ENCODE results near the gene CADPS2. TPM values are rescaled to one million over a fixed set of nuclear protein-coding genes. Genes with fewer than 3 reads are reported as not detected.

Gene CADPS2
- total and polyA plus RNA-seq, 7 donors = 1.5 to 3.6 (median 2.1) TPM

DNA sequence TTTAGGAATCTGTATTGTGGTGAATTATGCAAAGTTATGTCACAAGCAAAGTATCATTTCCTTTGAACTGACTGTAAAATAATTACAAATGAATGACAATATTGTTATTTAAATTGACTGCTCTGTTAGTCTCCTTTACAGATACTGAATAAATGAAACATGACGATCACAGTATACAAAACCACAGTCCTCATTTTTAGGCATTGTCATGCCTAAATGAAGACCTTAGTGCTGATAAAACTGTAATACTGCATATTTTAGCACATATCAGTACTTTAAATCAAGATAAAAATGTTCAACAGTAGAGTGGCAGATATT lies 542.0 kb downstream of the CADPS2 start:
- H3K9me3 ChIP-seq = no peaks in the 10 kb centered on the region
- TF ChIP-seq, protein P1, sequence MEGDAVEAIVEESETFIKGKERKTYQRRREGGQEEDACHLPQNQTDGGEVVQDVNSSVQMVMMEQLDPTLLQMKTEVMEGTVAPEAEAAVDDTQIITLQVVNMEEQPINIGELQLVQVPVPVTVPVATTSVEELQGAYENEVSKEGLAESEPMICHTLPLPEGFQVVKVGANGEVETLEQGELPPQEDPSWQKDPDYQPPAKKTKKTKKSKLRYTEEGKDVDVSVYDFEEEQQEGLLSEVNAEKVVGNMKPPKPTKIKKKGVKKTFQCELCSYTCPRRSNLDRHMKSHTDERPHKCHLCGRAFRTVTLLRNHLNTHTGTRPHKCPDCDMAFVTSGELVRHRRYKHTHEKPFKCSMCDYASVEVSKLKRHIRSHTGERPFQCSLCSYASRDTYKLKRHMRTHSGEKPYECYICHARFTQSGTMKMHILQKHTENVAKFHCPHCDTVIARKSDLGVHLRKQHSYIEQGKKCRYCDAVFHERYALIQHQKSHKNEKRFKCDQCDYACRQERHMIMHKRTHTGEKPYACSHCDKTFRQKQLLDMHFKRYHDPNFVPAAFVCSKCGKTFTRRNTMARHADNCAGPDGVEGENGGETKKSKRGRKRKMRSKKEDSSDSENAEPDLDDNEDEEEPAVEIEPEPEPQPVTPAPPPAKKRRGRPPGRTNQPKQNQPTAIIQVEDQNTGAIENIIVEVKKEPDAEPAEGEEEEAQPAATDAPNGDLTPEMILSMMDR (IDR thresholded peaks at IDR 0.05) = no peak
- 79 to 90% (median 87%) methylated on average over 1 of the region's 1 CpG for WGBS, 3 donors
- DNase-seq = no peak
- no peaks in the 10 kb centered on the region for H3K27me3 ChIP-seq (ENCODE audit: insufficient read depth in 3 of 3, low read length in 2 of 3)
- intact Hi-C loops (cut with DNase I) = no loop called here
- no peak overlapping the region for H3K27ac ChIP-seq
- no peak for ATAC-seq
- no peaks in the 10 kb centered on the region for H3K36me3 ChIP-seq (ENCODE audit: insufficient read depth in 1 of 2, low read depth in 1 of 2)
- H3K4me3 ChIP-seq = no peak overlapping the region
- H3K4me1 ChIP-seq = no peaks in the 10 kb centered on the region

- intact Hi-C loops (cut with DNase I) = no loop called here
- Histone ChIP-seq H3K4me3 (no peak overlapping the region), H3K9me3 (no peaks in the 10 kb centered on the region), H3K36me3 (ENCODE audit: insufficient read depth in 1 of 2, low read depth in 1 of 2) (no peaks in the 10 kb centered on the region), H3K27ac (no peak overlapping the region), H3K4me1 (no peaks in the 10 kb centered on the region), H3K27me3 (ENCODE audit: insufficient read depth in 3 of 3, low read length in 2 of 3) (no peaks in the 10 kb centered on the region)
- TF ChIP-seq, protein P1 (IDR thresholded peaks at IDR 0.05) = no peak
- DNase-seq (no peak), ATAC-seq (no peak)
- WGBS, 3 donors = 57 to 67% (median 59%) methylated on average over 7 of the region's 7 CpGs
Measured at GRCh38 chr7:122343601-122344302, 542.5 kb downstream of the CADPS2 start.

DNA sequence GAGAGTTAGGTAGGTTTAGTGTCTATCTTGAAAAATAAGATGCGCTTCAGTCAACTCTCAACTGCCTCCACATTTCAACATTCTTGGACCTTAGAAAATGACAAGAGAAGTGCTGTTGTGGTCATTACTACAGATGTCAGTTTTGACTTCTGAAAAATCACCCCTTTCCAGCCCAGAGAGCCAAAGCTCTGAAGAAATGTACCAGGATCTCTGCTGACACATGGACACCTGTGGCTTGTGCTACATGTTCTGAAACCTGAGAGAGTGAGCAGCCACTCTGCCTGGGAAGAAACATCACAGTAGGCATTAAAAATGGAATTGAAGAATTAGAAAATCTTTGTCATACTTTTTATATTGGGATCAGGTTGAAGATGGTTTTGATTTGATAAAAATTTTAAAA lies 545.8 kb downstream of the CADPS2 start:
- 89 to 97% (median 97%) methylated on average over 1 of the region's 1 CpG for WGBS, 3 donors
- H3K27me3 ChIP-seq (ENCODE audit: insufficient read depth in 3 of 3, low read length in 2 of 3) = no peaks in the 10 kb centered on the region
- no peak overlapping the region for H3K27ac ChIP-seq
- no peaks in the 10 kb centered on the region for H3K9me3 ChIP-seq
- no peak overlapping the region for H3K4me3 ChIP-seq
- TF ChIP-seq, protein P1 (IDR thresholded peaks at IDR 0.05) = no peak
- no peaks in the 10 kb centered on the region for H3K4me1 ChIP-seq
- ATAC-seq = no peak
- no peak for DNase-seq
- H3K36me3 ChIP-seq (ENCODE audit: insufficient read depth in 1 of 2, low read depth in 1 of 2) = no peaks in the 10 kb centered on the region
- intact Hi-C loops (cut with DNase I) = no loop called here

DNA sequence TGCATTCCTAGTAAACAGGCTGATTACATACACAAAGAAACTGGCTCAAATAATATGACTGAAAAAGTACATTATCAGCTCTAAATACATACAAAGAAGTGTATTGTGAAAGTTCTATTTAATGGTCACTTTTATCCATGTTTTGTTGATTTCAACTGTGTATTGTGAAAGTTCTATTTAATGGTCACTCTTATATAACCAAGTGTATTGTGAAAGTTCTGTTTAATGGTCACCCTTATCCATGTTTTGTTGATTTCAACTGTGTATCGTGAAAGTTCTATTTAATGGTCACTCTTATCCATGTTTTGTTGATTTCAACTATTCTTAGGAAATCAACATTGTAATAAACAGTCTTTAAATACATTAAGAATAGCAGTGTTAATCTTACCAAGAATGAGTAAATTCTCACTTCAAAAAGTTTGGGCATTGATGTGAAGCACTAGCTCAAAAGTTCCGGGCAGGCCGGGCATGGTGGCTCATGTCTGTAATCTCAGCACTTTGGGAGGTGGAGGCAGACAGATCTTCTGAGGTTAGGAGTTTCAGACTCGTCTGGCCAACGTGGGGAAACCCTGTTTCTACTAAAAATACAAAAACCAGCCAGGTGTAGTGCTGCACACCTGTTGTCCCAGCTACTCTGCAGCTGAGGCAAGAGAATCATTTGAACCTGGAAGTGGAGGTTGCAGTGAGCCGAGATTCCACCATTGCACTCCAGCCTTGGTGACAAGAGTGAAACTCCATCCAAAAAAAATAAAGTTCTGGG lies 546.9 kb downstream of the CADPS2 start:
- intact Hi-C loops (cut with DNase I) = no loop called here
- Histone ChIP-seq H3K27ac (no peak overlapping the region), H3K36me3 (ENCODE audit: insufficient read depth in 1 of 2, low read depth in 1 of 2) (no peaks in the 10 kb centered on the region), H3K4me1 (no peaks in the 10 kb centered on the region), H3K27me3 (ENCODE audit: insufficient read depth in 3 of 3, low read length in 2 of 3) (no peaks in the 10 kb centered on the region), H3K9me3 (no peaks in the 10 kb centered on the region), H3K4me3 (no peak overlapping the region)
- no peak for ATAC-seq
- TF ChIP-seq, protein P1 (IDR thresholded peaks at IDR 0.05) = no peak
- DNase-seq = no peak
- WGBS, 3 donors = 81 to 87% (median 81%) methylated on average over 6 of the region's 6 CpGs

All from psoas muscle (tissue), 8 donors.